GM12874 (cell line): Measurements from ENCODE around the gene CHL1.

ENCODE experiments used
- TF ChIP-seq, protein P1 (sequence below): IDR thresholded peaks from 2 replicates; pipeline ENCODE4 v1.5.1; 2011; ENCODE audit warnings: low read depth, mild to moderate bottlenecking, control low read depth, low read length, moderate library complexity; ENCODE audit not compliant: insufficient read depth

CHL1 gene

GRCh38 chr3:248864-249520, 52.4 kb downstream of the CHL1 start:
- TF ChIP-seq, protein P1, sequence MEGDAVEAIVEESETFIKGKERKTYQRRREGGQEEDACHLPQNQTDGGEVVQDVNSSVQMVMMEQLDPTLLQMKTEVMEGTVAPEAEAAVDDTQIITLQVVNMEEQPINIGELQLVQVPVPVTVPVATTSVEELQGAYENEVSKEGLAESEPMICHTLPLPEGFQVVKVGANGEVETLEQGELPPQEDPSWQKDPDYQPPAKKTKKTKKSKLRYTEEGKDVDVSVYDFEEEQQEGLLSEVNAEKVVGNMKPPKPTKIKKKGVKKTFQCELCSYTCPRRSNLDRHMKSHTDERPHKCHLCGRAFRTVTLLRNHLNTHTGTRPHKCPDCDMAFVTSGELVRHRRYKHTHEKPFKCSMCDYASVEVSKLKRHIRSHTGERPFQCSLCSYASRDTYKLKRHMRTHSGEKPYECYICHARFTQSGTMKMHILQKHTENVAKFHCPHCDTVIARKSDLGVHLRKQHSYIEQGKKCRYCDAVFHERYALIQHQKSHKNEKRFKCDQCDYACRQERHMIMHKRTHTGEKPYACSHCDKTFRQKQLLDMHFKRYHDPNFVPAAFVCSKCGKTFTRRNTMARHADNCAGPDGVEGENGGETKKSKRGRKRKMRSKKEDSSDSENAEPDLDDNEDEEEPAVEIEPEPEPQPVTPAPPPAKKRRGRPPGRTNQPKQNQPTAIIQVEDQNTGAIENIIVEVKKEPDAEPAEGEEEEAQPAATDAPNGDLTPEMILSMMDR: no peak

DNA sequence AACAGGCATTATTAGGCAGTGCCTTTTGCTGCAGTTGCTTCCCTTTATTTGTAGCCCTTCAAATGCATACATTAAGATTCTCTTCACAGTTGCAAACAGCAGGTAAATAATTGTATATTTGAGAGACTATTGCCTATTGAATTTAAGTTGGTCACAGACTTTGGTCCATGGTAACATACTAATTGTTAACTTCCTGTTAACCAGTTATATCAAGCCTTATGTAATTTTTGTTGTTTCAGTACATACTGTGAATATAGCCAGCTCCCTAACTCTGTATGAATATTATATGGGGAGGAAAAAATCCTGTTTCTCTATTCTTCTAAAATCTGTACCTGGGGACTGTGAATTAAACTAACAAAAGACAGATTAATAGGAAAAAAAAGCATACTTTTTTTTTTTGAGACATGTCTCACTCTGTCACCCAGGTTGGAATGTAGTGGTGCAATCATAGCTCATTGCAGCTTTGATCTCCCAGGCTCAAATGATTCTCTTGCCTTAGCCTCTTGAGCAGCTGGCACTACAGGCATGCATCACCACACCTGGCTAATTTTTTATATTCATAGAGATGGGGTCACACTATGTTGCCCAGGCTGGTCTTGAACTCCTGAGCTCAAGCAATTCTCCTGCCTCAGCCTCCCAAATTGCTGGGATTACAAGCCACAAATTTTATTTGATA, 53.2 kb downstream of the CHL1 start:
- TF ChIP-seq, protein P1: no peak

GRCh38 chr3:256501-256900, 59.9 kb downstream of the CHL1 start:
- TF ChIP-seq, protein P1: no peak

DNA sequence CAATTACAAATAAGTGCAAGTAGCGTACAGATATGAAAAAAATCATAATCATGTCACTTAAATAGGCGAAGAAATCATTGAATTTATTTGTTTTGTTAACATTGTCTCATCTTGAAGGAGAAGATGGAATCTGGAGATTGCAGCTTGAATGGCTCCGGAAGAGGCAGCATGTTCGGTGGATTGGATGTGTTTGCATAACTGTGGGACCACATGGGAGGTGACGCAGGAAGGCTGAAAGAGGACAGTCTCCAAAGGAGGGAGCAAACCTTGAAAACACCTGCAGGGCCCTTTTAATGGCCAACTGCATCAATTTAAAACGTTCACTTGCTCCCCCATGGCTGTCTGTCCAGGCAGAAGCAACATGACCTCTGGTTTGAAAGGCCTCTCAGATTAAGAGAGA, 61.3 kb downstream of the CHL1 start:
- TF ChIP-seq, protein P1: no peak

DNA sequence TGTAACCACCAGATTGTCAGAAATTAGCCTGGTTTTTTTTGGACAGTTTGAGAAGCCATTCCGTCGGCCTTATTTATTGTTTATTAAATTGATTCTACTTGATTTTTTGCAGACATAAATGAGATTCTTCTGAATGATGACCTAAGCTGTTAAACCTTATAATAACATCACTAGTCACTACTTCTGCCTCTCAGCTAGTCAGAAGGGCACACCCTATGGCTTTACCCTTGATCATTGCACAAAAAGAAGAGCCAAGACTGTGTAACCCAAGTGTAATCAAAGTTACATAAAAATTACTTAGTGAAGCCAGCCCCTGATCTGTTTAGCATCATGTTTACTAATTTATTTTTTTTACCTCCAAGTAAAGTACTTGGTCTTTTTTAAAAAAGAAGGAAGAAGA, 64.3 kb downstream of the CHL1 start:
- TF ChIP-seq, protein P1: no peak

DNA sequence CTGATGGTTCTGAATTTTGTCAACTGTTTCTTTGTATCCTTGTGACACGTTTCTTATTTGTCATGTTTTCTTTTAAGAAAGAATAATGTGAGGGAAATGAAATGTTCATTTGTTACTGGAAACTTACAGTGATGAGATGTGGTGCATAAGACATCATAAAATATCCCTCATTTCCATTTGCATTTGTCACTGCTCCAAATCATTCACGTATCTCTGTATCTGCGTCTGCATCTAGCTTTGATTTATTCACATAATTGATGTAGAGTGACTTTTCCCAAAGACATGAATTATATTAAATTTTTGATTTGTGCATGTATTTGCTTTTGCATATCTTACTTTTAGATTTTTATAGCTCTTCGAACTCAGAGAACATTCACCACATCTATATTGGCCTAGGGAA, 66.8 kb downstream of the CHL1 start:
- TF ChIP-seq, protein P1: no peak

- TF ChIP-seq, protein P1: no peak
Measured at GRCh38 chr3:264394-265156, 68.0 kb downstream of the CHL1 start.
